HCT116 (cell line): Measurements from ENCODE around the gene SLMAP. TPM values are rescaled to one million over a fixed set of nuclear protein-coding genes. Genes with fewer than 3 reads are reported as not detected.

Experiments
- ATAC-seq: fragments of 200-7000 bp; cut with Tn5 transposase; 2 replicates; pipeline ENCODE4 v1.9.1; 2020; ENCODE audit warnings: mild to moderate bottlenecking, moderate library complexity
- BruUV-seq: library from RNA; stranded (reverse); fragments of 400-500 nt; replicated peaks from 2 replicates; lab custom pipeline; 2021; lab: Mats Ljungman, UMichigan
- CTCF ChIA-PET: fragments of 300-600 bp; sonication (Branson Sonifier 250); formaldehyde crosslinking; loops from one replicate; lab custom pipeline; 2021; ENCODE audit warnings: antibody characterized with exemption; lab: Charles Lee
- POLR2A ChIA-PET: fragments of 300-600, 350-600 bp; sonication (Branson Sonifier 250); formaldehyde crosslinking; loops from one replicate; lab custom pipeline; 2021; ENCODE audit warnings: antibody characterized with exemption; lab: Charles Lee
- RAD21 ChIA-PET, 2 experiments: fragments of 300-600 bp; sonication (Branson Sonifier 250); formaldehyde crosslinking; loops; one replicate each; lab custom pipeline; 2023; ENCODE audit warnings: low total read pairs in 2 of 2; ENCODE audit not compliant: uncharacterized antibody in 2 of 2, unreplicated experiment in 2 of 2, low non-redundant PET in 1 of 2; lab: Charles Lee
- DNase-seq: peaks from one replicate; pipeline ENCODE4 v3.0.0-alpha.2; 2010; ENCODE audit warnings: low read depth, low spot score
- H2AFZ ChIP-seq: fragments of 200-600 bp; shearing (Covaris generic), sonication (generic); 2 replicates; pipeline ENCODE4 v1.6.1; 2017; ENCODE audit warnings: low read depth, mixed run types, mixed read lengths, antibody characterized with exemption, low read length; ENCODE audit not compliant: poor library complexity, severe bottlenecking
- H3K27ac ChIP-seq: 2 replicates; pipeline ENCODE4 v1.5.1; 2012; ENCODE audit warnings: low read depth, low read length
- H3K27me3 ChIP-seq: fragments of 200-600 bp; sonication (generic); 2 replicates; pipeline ENCODE4 v1.6.1; 2016; ENCODE audit warnings: mixed run types, low read length, mixed read lengths; ENCODE audit not compliant: insufficient read depth
- H3K36me3 ChIP-seq, 2 experiments: fragments of 200-500 bp in 1 of 2; fragments of 200-600 bp in 1 of 2; sonication (Bioruptor generic) in 1 of 2; sonication (generic) in 1 of 2; 2 replicates each; pipeline versions ENCODE4 v1.5.1 to v1.6.1; 2014 to 2016; ENCODE audit warnings: low read length in 2 of 2, inconsistent platforms in 1 of 2, mixed read lengths in 1 of 2, mixed run types in 1 of 2; ENCODE audit not compliant: insufficient read depth in 2 of 2, control insufficient read depth in 1 of 2
- H3K4me1 ChIP-seq, 2 experiments: fragments of 200-600 bp in 1 of 2; sonication (generic) in 1 of 2; 2 replicates each; pipeline versions ENCODE4 v1.5.1 to v1.6.1; 2012 to 2017; ENCODE audit warnings: low read length in 2 of 2, inconsistent platforms in 1 of 2, mild to moderate bottlenecking in 1 of 2, mixed read lengths in 1 of 2, mixed run types in 1 of 2, moderate library complexity in 1 of 2; ENCODE audit not compliant: insufficient read depth in 2 of 2, control insufficient read depth in 1 of 2
- H3K4me2 ChIP-seq: fragments of 200-600 bp; sonication (generic); 2 replicates; pipeline ENCODE4 v1.6.1; 2017; ENCODE audit warnings: mixed run types, low read length, mixed read lengths
- H3K4me3 ChIP-seq, 2 experiments: fragments of 200-600 bp in 1 of 2; sonication (generic) in 1 of 2; replicated peaks in 1 of 2; 2 replicates each; pipeline ENCODE4 v1.5.1; 2011 to 2016; ENCODE audit warnings: low read length in 2 of 2, control low read depth in 1 of 2, low read depth in 1 of 2, mild to moderate bottlenecking in 1 of 2, mixed read lengths in 1 of 2, mixed run types in 1 of 2
- H3K79me2 ChIP-seq: fragments of 200-600 bp; sonication (generic); 2 replicates; pipeline ENCODE4 v1.6.1; 2017; ENCODE audit warnings: mild to moderate bottlenecking, mixed run types, low read length, moderate library complexity, mixed read lengths; ENCODE audit not compliant: insufficient read depth
- H3K9ac ChIP-seq: fragments of 200-600 bp; sonication (generic); 2 replicates; pipeline ENCODE4 v1.6.1; 2016; ENCODE audit warnings: low read length, mixed read lengths
- H3K9me2 ChIP-seq: fragments of 200-600 bp; sonication (generic), shearing (Covaris generic); 2 replicates; pipeline ENCODE4 v1.6.1; 2017; ENCODE audit warnings: mixed run types, mild to moderate bottlenecking, moderate library complexity; ENCODE audit not compliant: insufficient read depth
- H3K9me3 ChIP-seq, 2 experiments: fragments of 200-500 bp in 1 of 2; fragments of 200-600 bp in 1 of 2; sonication (Bioruptor generic) in 1 of 2; sonication (generic) in 1 of 2; 2 replicates each; pipeline ENCODE4 v1.6.1; 2014 to 2017; ENCODE audit warnings: low read length in 2 of 2, mixed read lengths in 2 of 2, inconsistent platforms in 1 of 2, low read depth in 1 of 2, mild to moderate bottlenecking in 1 of 2, mixed run types in 1 of 2, moderate library complexity in 1 of 2; ENCODE audit not compliant: control insufficient read depth in 1 of 2, insufficient read depth in 1 of 2
- H4K20me1 ChIP-seq: fragments of 200-600 bp; sonication (generic), shearing (Covaris generic); 2 replicates; pipeline ENCODE4 v1.6.1; 2017; ENCODE audit warnings: mixed run types, mild to moderate bottlenecking, moderate library complexity; ENCODE audit not compliant: insufficient read depth
- CBX3 ChIP-seq: IDR thresholded peaks from 2 replicates; pipeline ENCODE4 v1.6.1; 2012; ENCODE audit warnings: low read depth
- CEBPB ChIP-seq: IDR thresholded peaks from 2 replicates; pipeline ENCODE4 v1.6.1; 2012; ENCODE audit warnings: low read depth
- CTCF ChIP-seq, 3 experiments: fragments of 200-600 bp in 1 of 3; sonication (generic) in 1 of 3; IDR thresholded peaks in 2 of 3; conservative IDR thresholded peaks in 1 of 3; 2 replicates each; pipeline ENCODE4 v1.5.1; 2012 to 2017; ENCODE audit warnings: low read depth in 2 of 3, low read length in 2 of 3, antibody characterized with exemption in 1 of 3, borderline replicate concordance in 1 of 3, control low read depth in 1 of 3, mild to moderate bottlenecking in 1 of 3, mixed read lengths in 1 of 3, mixed run types in 1 of 3, moderate library complexity in 1 of 3; ENCODE audit not compliant: insufficient read depth in 1 of 3
- EGR1 ChIP-seq: IDR thresholded peaks from 2 replicates; pipeline ENCODE4 v1.6.1; 2012; ENCODE audit warnings: low read depth
- EZH2 ChIP-seq: fragments of 200-600 bp; sonication (generic); IDR thresholded peaks from 2 replicates; pipeline ENCODE4 v1.6.1; 2017; ENCODE audit warnings: antibody characterized with exemption, mixed run types
- EZH2phosphoT487 ChIP-seq: fragments of 200-600 bp; IDR thresholded peaks from 2 replicates; pipeline ENCODE4 v1.6.1; 2018; ENCODE audit warnings: antibody characterized with exemption, borderline replicate concordance
- FOSL1 ChIP-seq: IDR thresholded peaks from 2 replicates; pipeline ENCODE4 v1.6.1; 2012; ENCODE audit warnings: low read depth
- JUND ChIP-seq: IDR thresholded peaks from 2 replicates; pipeline ENCODE4 v1.6.1; 2012
- POLR2A ChIP-seq: IDR thresholded peaks from 2 replicates; pipeline ENCODE4 v1.7.0; 2011; ENCODE audit warnings: borderline replicate concordance; ENCODE audit not compliant: insufficient read depth, insufficient read length; ENCODE audit errors: extremely low read depth
- POLR2AphosphoS5 ChIP-seq: IDR thresholded peaks from 2 replicates; pipeline ENCODE4 v1.6.1; 2011; ENCODE audit warnings: mild to moderate bottlenecking, low read depth, low read length, moderate library complexity
- RAD21 ChIP-seq: IDR thresholded peaks from 2 replicates; pipeline ENCODE4 v1.6.1; 2012; ENCODE audit warnings: low read depth, mild to moderate bottlenecking
- SP1 ChIP-seq: IDR thresholded peaks from 2 replicates; pipeline ENCODE4 v1.6.1; 2012; ENCODE audit warnings: low read depth
- YY1 ChIP-seq: IDR thresholded peaks from 2 replicates; pipeline ENCODE4 v1.6.1; 2011; ENCODE audit warnings: low read length, low read depth, moderate library complexity, mild to moderate bottlenecking; ENCODE audit not compliant: insufficient replicate concordance; ENCODE audit errors: extremely low read depth
- ZBTB33 ChIP-seq: IDR thresholded peaks from 2 replicates; pipeline ENCODE4 v1.6.1; 2011; ENCODE audit warnings: mild to moderate bottlenecking, low read length, moderate library complexity; ENCODE audit not compliant: insufficient replicate concordance; ENCODE audit errors: extremely low read depth
- intact Hi-C: fragments of 100-400 bp; cut with micrococcal nuclease; formaldehyde crosslinking; loops from 2 replicates; pipeline ENCODE4 v1.10.0; 2022
- total RNA-seq: library from RNA; stranded (reverse); gene quantifications from one replicate; pipeline ENCODE4 v1.2.1, GENCODE V29; 2021; ENCODE audit not compliant: unreplicated experiment

Gene SLMAP
- total RNA-seq, 1 experiment from 2014 or later = 81.0 TPM

GRCh38 chr3:57793737-57794187 is 37.7 kb downstream of the SLMAP start:
- peak overlapping the region; percentile 10; the same call in 1 of the 2 replicates for H3K27ac ChIP-seq
- no TSS peak for BruUV-seq

GRCh38 chr3:57794501-57794900 is 38.4 kb downstream of the SLMAP start:
- Histone ChIP-seq H3K9me2 (no peaks in the 10 kb centered on the region), H3K27me3 (no peaks in the 10 kb centered on the region), H3K36me3 (no peaks in the 10 kb centered on the region), H4K20me1 (peaks cover 3% of the 10 kb centered on the region; the same call in 1 of the 2 replicates), H2AFZ (no peak overlapping the region), H3K4me2 (peak overlapping the region; percentile 53; the same call in 1 of the 2 replicates), H3K4me3 (no peak overlapping the region), H3K4me1 (peaks cover 44 to 65% of the 10 kb centered on the region in 2 experiments), H3K9ac (no peak overlapping the region), H3K27ac (no peak overlapping the region; the same call in 1 of the 2 replicates), H3K9me3 (no peaks in the 10 kb centered on the region), H3K79me2 (peaks cover 97% of the 10 kb centered on the region)
- intact Hi-C loops = no loop called here
- no peak for ATAC-seq
- TF ChIP-seq CTCF (IDR thresholded peaks at IDR 0.05 in 2 of 3, conservative IDR thresholded peaks at IDR 0.05 in 1 of 3; ENCODE audit: borderline replicate concordance in 1 of 3, insufficient read depth in 1 of 3, low read depth in 2 of 3, low read length in 2 of 3) = no peak
- no peak for TF ChIP-seq RAD21
- no peak for TF ChIP-seq YY1
- no peak for TF ChIP-seq EZH2phosphoT487
- no peak for TF ChIP-seq CBX3
- no peak for TF ChIP-seq EGR1
- no peak for TF ChIP-seq ZBTB33
- no peak for TF ChIP-seq SP1
- TF ChIP-seq POLR2A = no peak
- no peak for TF ChIP-seq EZH2
- TF ChIP-seq POLR2AphosphoS5 = no peak
- POLR2A ChIA-PET = no interaction called here
- CTCF ChIA-PET = no interaction called here
- RAD21 ChIA-PET = no interaction called here
- BruUV-seq = no TSS peak
- DNase-seq = no peak

More at GRCh38 chr3:57793737-57794187, 37.7 kb downstream of the SLMAP start:
- Histone ChIP-seq H3K79me2 (peaks cover 97% of the 10 kb centered on the region), H3K4me1 (peaks cover 44 to 70% of the 10 kb centered on the region in 2 experiments), H3K27me3 (no peaks in the 10 kb centered on the region), H4K20me1 (peaks cover 3% of the 10 kb centered on the region; the same call in 1 of the 2 replicates), H3K4me3 (no peak overlapping the region), H3K9ac (no peak overlapping the region), H3K4me2 (peak overlapping the region; percentile 53), H3K36me3 (no peaks in the 10 kb centered on the region), H2AFZ (no peak overlapping the region), H3K9me3 (no peaks in the 10 kb centered on the region), H3K9me2 (no peaks in the 10 kb centered on the region)
- RAD21 ChIA-PET = no interaction called here
- POLR2A ChIA-PET = interaction anchor here (1.4 kb wide), 1 partner anchor 38 kb away, joined by 3 read pairs; the partner anchor contains the start of gene SLMAP
- ATAC-seq = peak; percentile 58
- CTCF ChIA-PET = no interaction called here
- intact Hi-C loops = no loop called here
- no peak for TF ChIP-seq CEBPB
- no peak for TF ChIP-seq POLR2AphosphoS5
- TF ChIP-seq JUND = peak; percentile 53
- TF ChIP-seq SP1 = peak; percentile 18; the same call in 1 of the 2 replicates
- TF ChIP-seq FOSL1 = peak; percentile 45; the same call in 1 of the 2 replicates
- DNase-seq = no peak
